HG03159 (cell line): Measurements from ENCODE around the gene POMZP3.
"Not testable (repeated sequence)": the region's sequence is repeated elsewhere in the genome, so short reads cannot be mapped to it uniquely, and the experiment has no call there.

Source experiments
- ATAC-seq: cut with Tn5 transposase; IDR thresholded peaks from one replicate; pipeline ENCODE4 v1.9.1; 2021; ENCODE audit warnings: mild to moderate bottlenecking, moderate library complexity; ENCODE audit not compliant: unreplicated experiment

Gene POMZP3

GRCh38 chr7:76591033-76591432 lies 36.0 kb downstream of the POMZP3 start:
- not testable (repeated sequence) for ATAC-seq

- not testable (repeated sequence) for ATAC-seq
Measured at GRCh38 chr7:76588586-76588985, 38.5 kb downstream of the POMZP3 start.

GRCh38 chr7:76586585-76587315 lies 40.3 kb downstream of the POMZP3 start:
- ATAC-seq = not testable (repeated sequence)

- ATAC-seq = not testable (repeated sequence)
Measured at GRCh38 chr7:76583636-76584281, 43.3 kb downstream of the POMZP3 start.

GRCh38 chr7:76582848-76583631 lies 44.0 kb downstream of the POMZP3 start:
- ATAC-seq = not testable (repeated sequence)

GRCh38 chr7:76575919-76576655 lies 51.0 kb downstream of the POMZP3 start:
- not testable (repeated sequence) for ATAC-seq

GRCh38 chr7:76575431-76575830 lies 51.6 kb downstream of the POMZP3 start:
- ATAC-seq = not testable (repeated sequence)

- not testable (repeated sequence) for ATAC-seq
Measured at GRCh38 chr7:76572296-76572695, 54.8 kb downstream of the POMZP3 start.

GRCh38 chr7:76570324-76570775 lies 56.7 kb downstream of the POMZP3 start:
- not testable (repeated sequence) for ATAC-seq

- ATAC-seq = not testable (repeated sequence)
Measured at GRCh38 chr7:76568742-76569141, 58.3 kb downstream of the POMZP3 start.

GRCh38 chr7:76567753-76568152 lies 59.3 kb downstream of the POMZP3 start:
- not testable (repeated sequence) for ATAC-seq

GRCh38 chr7:76567311-76567710 lies 59.8 kb downstream of the POMZP3 start:
- not testable (repeated sequence) for ATAC-seq

- ATAC-seq = not testable (repeated sequence)
Measured at GRCh38 chr7:76565001-76565400, 62.1 kb downstream of the POMZP3 start.

GRCh38 chr7:76561342-76561741 lies 65.7 kb downstream of the POMZP3 start:
- ATAC-seq = not testable (repeated sequence)

GRCh38 chr7:76560157-76560556 lies 66.9 kb downstream of the POMZP3 start:
- ATAC-seq = not testable (repeated sequence)
